Measurements from ENCODE around the gene CTSV.
"Not testable (repeated sequence)": the region's sequence is repeated elsewhere in the genome, so short reads cannot be mapped to it uniquely, and the experiment has no call there.

Gene CTSV

GRCh38 chr9:97039514-97039860, 545 bp upstream of the CTSV start:
- DNase-seq: no peak

- not testable (repeated sequence) for DNase-seq
Observed at GRCh38 chr9:97023505-97023904, 15.4 kb downstream of the CTSV start.

- peak; percentile 59 for DNase-seq
Observed at GRCh38 chr9:97013151-97014132, 25.5 kb downstream of the CTSV start.

- not testable (repeated sequence) for DNase-seq
Observed at GRCh38 chr9:97012617-97013016, 26.3 kb downstream of the CTSV start.

- DNase-seq: not testable (repeated sequence)
Observed at GRCh38 chr9:97002195-97002594, 36.7 kb downstream of the CTSV start.

- DNase-seq: not testable (repeated sequence)
Observed at GRCh38 chr9:97001338-97001737, 37.6 kb downstream of the CTSV start.

- DNase-seq: not testable (repeated sequence)
Observed at GRCh38 chr9:97000139-97000787, 38.7 kb downstream of the CTSV start.

- DNase-seq: not testable (repeated sequence)
Observed at GRCh38 chr9:96999733-97000132, 39.2 kb downstream of the CTSV start.

- not testable (repeated sequence) for DNase-seq
Observed at GRCh38 chr9:96997009-96997701, 41.8 kb downstream of the CTSV start.

GRCh38 chr9:96994531-96995016, 44.4 kb downstream of the CTSV start:
- DNase-seq: not testable (repeated sequence)

GRCh38 chr9:96992303-96992702, 46.6 kb downstream of the CTSV start:
- DNase-seq: not testable (repeated sequence)

GRCh38 chr9:96989747-96990318, 49.1 kb downstream of the CTSV start:
- DNase-seq: not testable (repeated sequence)

GRCh38 chr9:96984887-96985286, 54.1 kb downstream of the CTSV start:
- DNase-seq: not testable (repeated sequence)

GRCh38 chr9:96984139-96984538, 54.8 kb downstream of the CTSV start:
- not testable (repeated sequence) for DNase-seq

GRCh38 chr9:96983496-96984122, 55.3 kb downstream of the CTSV start:
- not testable (repeated sequence) for DNase-seq
